Testis (tissue), 3 donors: Measurements from ENCODE around the gene PTCH2. TPM values are rescaled to one million over a fixed set of nuclear protein-coding genes. Genes with fewer than 3 reads are reported as not detected.
A peak's percentile ranks its signal among the peaks of the same experiment; 100 is the strongest.

Experiments
- DNase-seq: peaks from one replicate; pipeline ENCODE4 v3.0.0-alpha.2; 2019
- H3K27ac ChIP-seq, 2 donors: fragments of 200-600 bp; sonication (generic); one replicate each; pipeline ENCODE4 v1.5.1; 2019
- H3K27me3 ChIP-seq: fragments of 200-600 bp; sonication (generic); one replicate; pipeline ENCODE4 v1.5.1; 2019
- H3K36me3 ChIP-seq: fragments of 200-600 bp; sonication (generic); one replicate; pipeline ENCODE4 v1.5.1; 2017; ENCODE audit warnings: low read depth; ENCODE audit errors: missing control alignments
- H3K4me1 ChIP-seq: fragments of 200-600 bp; sonication (generic); one replicate; pipeline ENCODE4 v1.5.1; 2019
- H3K4me3 ChIP-seq, 2 donors: fragments of 200-600 bp; sonication (generic); one replicate each; pipeline ENCODE4 v1.5.1; 2017 to 2019
- H3K9me3 ChIP-seq: fragments of 200-600 bp; sonication (generic); one replicate; pipeline ENCODE4 v1.5.1; 2017
- POLR2A ChIP-seq: fragments of 450-650 bp; IDR thresholded peaks from one replicate; pipeline ENCODE4 v1.6.1; 2017; ENCODE audit warnings: antibody characterized with exemption, mild to moderate bottlenecking, moderate library complexity
- WGBS, 2 donors: methylation state at CpG; one replicate each; pipeline ENCODE4 v1.1.5; 2018; 5-methylcytosine and 5-hydroxymethylcytosine counted together
- intact Hi-C: fragments of 100-400 bp; cut with DNase I; formaldehyde crosslinking; loops from one replicate; pipeline ENCODE4 v1.15.1; 2023; ENCODE audit warnings: low total_unique reads
- polyA plus RNA-seq: library from polyadenylated mRNA; stranded (reverse); fragments of 350-450 nt; fragmentation: Illumina TruSeq; extraction: RNeasy Lipid Tissue Mini Kit (QIAGEN cat#74804); gene quantifications from one replicate; pipeline ENCODE4 v1.2.3, GENCODE V29; 2014; ENCODE audit warnings: low read depth, low replicate concordance; ENCODE audit not compliant: insufficient read depth
- total RNA-seq, 2 donors: library from RNA; depleted of rRNA; stranded (reverse); fragments of >200 nt; gene quantifications; one replicate each; pipeline ENCODE4 v1.2.3, GENCODE V29; 2016
- TF ChIP-seq, protein P1 (sequence below), 3 experiments: fragments of 450-650 bp in 2 of 3; fragments of 200-600 bp in 1 of 3; sonication (generic) in 1 of 3; IDR thresholded peaks; one replicate each; pipeline ENCODE4 v1.5.1; 2016 to 2019; ENCODE audit warnings: antibody characterized with exemption in 3 of 3, mild to moderate bottlenecking in 2 of 3, moderate library complexity in 1 of 3

PTCH2 gene
- total and polyA plus RNA-seq, 3 donors from 2014 or later = 15.2 to 47.8 (median 36.8) TPM

DNA sequence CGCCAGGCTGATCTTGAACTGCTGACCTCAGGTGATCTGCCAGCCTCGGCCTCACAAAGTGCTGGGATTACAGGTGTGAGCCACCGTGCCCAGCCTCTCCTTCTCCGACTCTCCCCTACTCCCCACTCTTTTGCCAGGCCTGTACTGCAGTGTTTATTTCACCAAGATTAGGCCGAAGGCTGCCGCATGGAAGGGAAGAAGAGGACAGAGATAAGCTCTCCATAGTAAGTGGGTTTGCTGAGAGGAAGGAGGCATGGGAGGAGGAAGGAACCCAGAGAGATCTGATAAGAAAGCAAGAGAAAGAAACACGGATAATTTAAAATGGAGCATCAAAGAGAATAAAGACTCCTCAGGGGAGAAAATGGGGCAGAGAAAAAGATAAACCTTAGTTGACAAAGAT, 8.7 kb downstream of the PTCH2 start:
- Histone ChIP-seq H3K27me3 (no peaks in the 10 kb centered on the region), H3K4me1 (peaks cover 56% of the 10 kb centered on the region), H3K36me3 (no peaks in the 10 kb centered on the region), H3K4me3 (no peak overlapping the region), H3K9me3 (no peaks in the 10 kb centered on the region), H3K27ac (peak overlapping the region; percentile 33 to 41)
- intact Hi-C loops = loop anchor here (10.0 kb wide), 1 partner anchor 180 kb away; the partner anchor contains the start of genes HECTD3 and UROD
- TF ChIP-seq POLR2A = no peak
- TF ChIP-seq, protein P1, sequence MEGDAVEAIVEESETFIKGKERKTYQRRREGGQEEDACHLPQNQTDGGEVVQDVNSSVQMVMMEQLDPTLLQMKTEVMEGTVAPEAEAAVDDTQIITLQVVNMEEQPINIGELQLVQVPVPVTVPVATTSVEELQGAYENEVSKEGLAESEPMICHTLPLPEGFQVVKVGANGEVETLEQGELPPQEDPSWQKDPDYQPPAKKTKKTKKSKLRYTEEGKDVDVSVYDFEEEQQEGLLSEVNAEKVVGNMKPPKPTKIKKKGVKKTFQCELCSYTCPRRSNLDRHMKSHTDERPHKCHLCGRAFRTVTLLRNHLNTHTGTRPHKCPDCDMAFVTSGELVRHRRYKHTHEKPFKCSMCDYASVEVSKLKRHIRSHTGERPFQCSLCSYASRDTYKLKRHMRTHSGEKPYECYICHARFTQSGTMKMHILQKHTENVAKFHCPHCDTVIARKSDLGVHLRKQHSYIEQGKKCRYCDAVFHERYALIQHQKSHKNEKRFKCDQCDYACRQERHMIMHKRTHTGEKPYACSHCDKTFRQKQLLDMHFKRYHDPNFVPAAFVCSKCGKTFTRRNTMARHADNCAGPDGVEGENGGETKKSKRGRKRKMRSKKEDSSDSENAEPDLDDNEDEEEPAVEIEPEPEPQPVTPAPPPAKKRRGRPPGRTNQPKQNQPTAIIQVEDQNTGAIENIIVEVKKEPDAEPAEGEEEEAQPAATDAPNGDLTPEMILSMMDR (IDR thresholded peaks at IDR 0.05) = no peak
- WGBS, 2 donors = 39 to 43% methylated on average over 7 of the region's 7 CpGs
- no peak for DNase-seq

- Histone ChIP-seq H3K4me3 (no peak overlapping the region), H3K36me3 (no peaks in the 10 kb centered on the region), H3K9me3 (no peaks in the 10 kb centered on the region), H3K4me1 (peaks cover 56% of the 10 kb centered on the region), H3K27me3 (no peaks in the 10 kb centered on the region), H3K27ac (peak overlapping the region in 1 of 2 donors; percentile 45)
- intact Hi-C loops = loop anchor here (10.0 kb wide), 1 partner anchor 183 kb away; the partner anchor contains the start of genes HECTD3 and UROD
- TF ChIP-seq, protein P1 (IDR thresholded peaks at IDR 0.05) = no peak
- TF ChIP-seq POLR2A = no peak
- WGBS, 2 donors = 38 to 51% methylated on average over 9 to 13 of the region's 13 CpGs
- peak; percentile 62 for DNase-seq
These were observed 10.9 kb downstream of the PTCH2 start for GRCh38 chr1:44832056-44832705.

GRCh38 chr1:44831516-44831915, 11.5 kb downstream of the PTCH2 start:
- DNase-seq = no peak
- H3K27me3 ChIP-seq = no peaks in the 10 kb centered on the region
- intact Hi-C loops = loop anchor here (10.0 kb wide), 1 partner anchor 183 kb away; the partner anchor contains the start of genes HECTD3 and UROD
- H3K4me1 ChIP-seq = peaks cover 58% of the 10 kb centered on the region
- WGBS, 2 donors = 33 to 54% methylated on average over 6 to 9 of the region's 9 CpGs
- no peak overlapping the region for H3K4me3 ChIP-seq
- H3K27ac ChIP-seq = no peak overlapping the region
- no peaks in the 10 kb centered on the region for H3K9me3 ChIP-seq
- TF ChIP-seq, protein P1 (IDR thresholded peaks at IDR 0.05) = no peak
- TF ChIP-seq POLR2A = no peak
- H3K36me3 ChIP-seq = no peaks in the 10 kb centered on the region

DNA sequence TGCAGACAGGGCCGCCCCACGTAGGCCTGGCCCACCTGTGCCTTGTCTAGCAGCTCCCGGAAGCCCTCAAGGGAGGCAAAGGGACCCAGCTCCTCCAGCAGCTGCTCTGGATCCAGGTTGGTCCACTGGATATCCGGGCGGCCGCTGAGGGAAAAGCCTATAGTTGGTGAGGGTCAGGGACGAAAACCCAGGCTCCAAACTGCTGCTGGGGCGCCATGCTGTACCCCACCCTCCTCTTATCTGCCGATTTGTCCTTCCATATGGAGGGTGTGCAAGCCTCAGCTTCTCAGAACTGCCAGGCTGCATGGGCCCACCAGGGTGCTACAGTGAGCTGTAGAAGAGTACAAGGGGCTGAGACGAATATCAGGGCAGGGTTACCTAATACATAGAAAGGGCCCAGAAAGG, 12.2 kb downstream of the PTCH2 start:
- 37 to 75% methylated on average over 2 to 10 of the region's 10 CpGs for WGBS, 2 donors
- no peak overlapping the region for H3K4me3 ChIP-seq
- H3K4me1 ChIP-seq = peaks cover 53% of the 10 kb centered on the region
- no peaks in the 10 kb centered on the region for H3K27me3 ChIP-seq
- no peak for TF ChIP-seq POLR2A
- TF ChIP-seq, protein P1 (IDR thresholded peaks at IDR 0.05) = no peak
- H3K36me3 ChIP-seq = no peaks in the 10 kb centered on the region
- no peak for DNase-seq
- H3K27ac ChIP-seq = no peak overlapping the region
- no peaks in the 10 kb centered on the region for H3K9me3 ChIP-seq
- intact Hi-C loops = loop anchor here (10.0 kb wide), 1 partner anchor 184 kb away; the partner anchor contains the start of genes HECTD3 and UROD
